ENCODE measurements around the gene IFIT1B. TPM values are rescaled to one million over a fixed set of nuclear protein-coding genes. Genes with fewer than 3 reads are reported as not detected.

IFIT1B gene
- total RNA-seq, 1 donor from 2014 or later, result not detected

- Mint-ChIP-seq H3K27me3 (ENCODE audit: low read depth) (no peaks in the 10 kb centered on the region), H3K9me3 (no peaks in the 10 kb centered on the region), H3K36me3 (ENCODE audit: low read depth) (no peaks in the 10 kb centered on the region), H3K4me3 (peak overlapping the region; percentile 12), H3K4me1 (peaks cover 55% of the 10 kb centered on the region), H3K27ac (ENCODE audit: unreplicated experiment) (peak overlapping the region; percentile 48)
- DNase-seq (ENCODE audit: low read depth, low spot score), result no peak
- no peak for TF ChIP-seq CTCF (conservative IDR thresholded peaks at IDR 0.05)
These were observed 45.7 kb upstream of the IFIT1B start for GRCh38 chr10:89332123-89332633.

- Mint-ChIP-seq H3K27me3 (ENCODE audit: low read depth) (no peaks in the 10 kb centered on the region), H3K9me3 (no peaks in the 10 kb centered on the region), H3K4me3 (no peak overlapping the region), H3K27ac (ENCODE audit: unreplicated experiment) (no peak overlapping the region), H3K4me1 (peaks cover 29% of the 10 kb centered on the region), H3K36me3 (ENCODE audit: low read depth) (peaks cover 13% of the 10 kb centered on the region)
- TF ChIP-seq CTCF (conservative IDR thresholded peaks at IDR 0.05), result no peak
- no peak for DNase-seq (ENCODE audit: low read depth, low spot score)
These were observed 42.6 kb upstream of the IFIT1B start for GRCh38 chr10:89335226-89335625.

- no peak for TF ChIP-seq CTCF (conservative IDR thresholded peaks at IDR 0.05)
- Mint-ChIP-seq H3K4me3 (no peak overlapping the region), H3K27me3 (ENCODE audit: low read depth) (no peaks in the 10 kb centered on the region), H3K27ac (ENCODE audit: unreplicated experiment) (no peak overlapping the region), H3K36me3 (ENCODE audit: low read depth) (peaks cover 13% of the 10 kb centered on the region), H3K9me3 (no peaks in the 10 kb centered on the region), H3K4me1 (peaks cover 21% of the 10 kb centered on the region)
- DNase-seq (ENCODE audit: low read depth, low spot score), result no peak
These were observed 41.6 kb upstream of the IFIT1B start for GRCh38 chr10:89336241-89336640.

GRCh38 chr10:89337484-89337883 is 40.4 kb upstream of the IFIT1B start:
- Mint-ChIP-seq H3K9me3 (no peaks in the 10 kb centered on the region), H3K36me3 (ENCODE audit: low read depth) (peaks cover 13% of the 10 kb centered on the region), H3K27me3 (ENCODE audit: low read depth) (no peaks in the 10 kb centered on the region), H3K4me3 (no peak overlapping the region), H3K27ac (ENCODE audit: unreplicated experiment) (no peak overlapping the region), H3K4me1 (peaks cover 27% of the 10 kb centered on the region)
- no peak for DNase-seq (ENCODE audit: low read depth, low spot score)
- no peak for TF ChIP-seq CTCF (conservative IDR thresholded peaks at IDR 0.05)

GRCh38 chr10:89338713-89339112 is 39.1 kb upstream of the IFIT1B start:
- no peak overlapping the region for H3K4me3 Mint-ChIP-seq
- peaks cover 13% of the 10 kb centered on the region for H3K36me3 Mint-ChIP-seq (ENCODE audit: low read depth)
- no peak for DNase-seq (ENCODE audit: low read depth, low spot score)
- peaks cover 26% of the 10 kb centered on the region for H3K4me1 Mint-ChIP-seq
- no peaks in the 10 kb centered on the region for H3K9me3 Mint-ChIP-seq
- TF ChIP-seq CTCF (conservative IDR thresholded peaks at IDR 0.05), result no peak
- no peak overlapping the region for H3K27ac Mint-ChIP-seq (ENCODE audit: unreplicated experiment)
- H3K27me3 Mint-ChIP-seq (ENCODE audit: low read depth), result no peaks in the 10 kb centered on the region

Measured in neural crest cell (in vitro differentiated cells).